Amniotic epithelial cell (primary cell): Measurements from ENCODE around the gene SEC22A.

Experiments
- DNase-seq: peaks from one replicate; pipeline ENCODE4 v3.0.0-alpha.2; 2010; ENCODE audit warnings: low read depth

SEC22A gene

DNA sequence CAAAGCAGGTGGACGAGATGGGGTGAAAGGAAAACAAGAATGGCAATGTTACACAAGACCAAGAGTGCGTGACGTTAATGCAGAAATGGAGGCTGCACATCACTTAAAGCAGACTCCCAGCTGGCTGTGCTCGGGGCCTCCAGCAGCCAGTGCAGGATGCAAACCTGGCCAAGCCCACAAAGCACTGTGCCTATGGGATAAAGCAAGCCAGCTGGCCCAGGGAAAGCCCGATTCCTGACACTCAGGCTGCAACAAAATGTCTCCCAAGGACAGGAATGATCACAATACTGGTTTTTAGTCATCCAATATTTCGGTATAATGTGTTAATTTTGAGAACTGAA lies 86.2 kb downstream of the SEC22A start:
- DNase-seq = no peak

- DNase-seq = no peak
Measured at GRCh38 chr3:123289391-123290106, 87.8 kb downstream of the SEC22A start.

GRCh38 chr3:123290107-123290930 lies 88.6 kb downstream of the SEC22A start:
- no peak for DNase-seq

DNA sequence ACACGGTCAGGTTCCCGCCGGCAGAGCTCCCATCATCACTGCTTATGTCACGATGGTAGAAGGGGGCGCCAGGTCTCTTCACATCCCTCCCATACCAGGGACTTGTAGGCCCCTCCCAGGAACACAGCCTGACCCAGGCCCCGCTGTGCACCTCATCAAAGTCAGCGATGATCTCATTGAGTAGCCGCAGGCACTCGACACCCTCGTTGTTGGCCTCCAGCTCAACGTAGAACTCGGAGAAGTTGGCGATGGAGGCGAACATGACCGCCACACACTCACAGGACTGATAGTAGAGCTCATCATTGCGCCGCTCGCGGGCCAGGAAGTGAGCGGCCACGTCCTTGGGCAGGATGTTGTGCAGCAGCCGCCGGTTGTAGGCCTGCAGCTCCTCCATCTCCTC lies 89.2 kb downstream of the SEC22A start:
- no peak for DNase-seq

GRCh38 chr3:123291404-123291803 lies 89.7 kb downstream of the SEC22A start:
- no peak for DNase-seq

DNA sequence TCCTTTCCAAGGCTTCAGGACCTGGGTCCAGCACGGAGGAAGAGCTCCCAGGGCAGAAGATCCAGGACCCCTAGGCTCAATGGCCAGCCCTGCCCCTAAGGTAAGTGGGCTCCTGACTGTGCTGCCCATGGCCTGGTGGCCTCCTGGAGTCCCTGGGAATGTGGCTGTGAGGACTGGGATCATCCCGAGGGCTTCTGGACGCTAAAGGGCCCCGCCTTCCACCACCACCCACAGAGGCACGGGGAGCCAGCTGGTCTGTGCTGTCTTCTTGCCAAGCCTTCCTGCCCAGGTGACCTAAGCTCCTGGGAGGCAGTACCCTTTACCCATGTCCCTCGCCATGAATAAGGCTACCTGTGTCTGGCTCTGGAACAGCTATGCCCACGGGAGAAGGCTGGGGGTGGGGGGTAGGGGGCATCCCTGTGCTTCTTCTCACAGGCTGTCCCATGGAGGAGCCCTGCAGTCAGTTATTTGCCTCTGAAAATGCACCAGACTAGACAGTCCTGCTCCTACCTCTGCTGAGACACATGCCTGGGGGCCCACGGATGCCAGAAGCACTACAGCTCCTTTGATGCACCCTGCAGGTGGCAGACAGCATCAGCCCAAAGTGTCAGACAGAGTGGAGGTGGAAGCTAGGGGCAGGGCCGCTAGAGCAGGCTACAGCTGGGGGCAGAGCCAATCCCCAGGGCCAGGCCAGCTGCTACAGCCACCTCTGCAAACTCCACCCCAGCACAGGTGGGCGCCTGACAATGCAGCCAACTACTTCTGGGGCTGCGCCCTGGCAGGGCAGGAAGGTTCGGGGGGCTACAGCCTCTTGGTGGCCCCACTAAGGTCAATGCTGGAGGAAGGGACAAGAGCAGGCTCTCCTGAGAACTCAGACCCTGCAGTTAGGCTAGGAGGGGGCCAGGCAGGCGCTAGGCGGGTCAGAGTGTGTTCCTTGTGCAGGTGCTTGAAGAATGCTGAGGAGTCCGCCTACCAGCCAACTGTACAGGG lies 90.9 kb downstream of the SEC22A start:
- DNase-seq = no peak

GRCh38 chr3:123294296-123294938 lies 92.7 kb downstream of the SEC22A start:
- DNase-seq = no peak

DNA sequence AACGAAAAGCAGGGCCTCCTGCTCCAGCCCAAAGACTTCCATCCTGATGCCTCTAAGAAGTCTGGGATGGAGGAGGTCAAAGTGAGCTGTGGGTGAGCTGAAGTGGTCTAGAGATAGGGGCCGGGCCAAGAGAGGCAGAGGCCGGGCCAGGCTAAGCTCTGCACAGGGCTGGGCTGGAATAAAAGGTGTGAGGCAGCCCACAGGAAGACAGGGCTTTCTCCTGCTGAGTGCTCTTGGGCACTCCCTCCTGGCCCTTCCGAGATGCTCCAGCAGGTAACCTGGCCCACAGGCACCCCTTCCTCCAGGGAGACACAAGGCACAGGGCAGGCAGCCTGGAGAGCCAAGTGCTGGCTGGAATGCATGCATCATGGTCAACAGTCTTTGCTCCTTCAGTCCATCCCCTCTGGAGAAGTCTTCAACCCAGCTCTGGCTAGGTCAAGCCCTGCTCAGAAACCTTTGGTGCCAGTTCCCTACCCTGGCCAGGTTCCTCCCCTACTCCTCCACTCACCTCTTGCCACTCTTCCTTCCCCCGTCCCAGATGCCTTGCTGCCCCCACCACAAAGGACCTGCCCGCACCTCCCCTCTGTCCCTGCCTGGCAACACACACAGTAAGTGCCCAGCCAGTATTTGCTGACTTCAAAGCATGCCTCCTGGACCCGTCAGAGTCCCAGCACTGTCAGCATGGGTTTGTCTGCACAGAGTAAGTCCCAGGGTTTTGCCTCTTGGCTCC lies 93.6 kb downstream of the SEC22A start:
- no peak for DNase-seq

DNA sequence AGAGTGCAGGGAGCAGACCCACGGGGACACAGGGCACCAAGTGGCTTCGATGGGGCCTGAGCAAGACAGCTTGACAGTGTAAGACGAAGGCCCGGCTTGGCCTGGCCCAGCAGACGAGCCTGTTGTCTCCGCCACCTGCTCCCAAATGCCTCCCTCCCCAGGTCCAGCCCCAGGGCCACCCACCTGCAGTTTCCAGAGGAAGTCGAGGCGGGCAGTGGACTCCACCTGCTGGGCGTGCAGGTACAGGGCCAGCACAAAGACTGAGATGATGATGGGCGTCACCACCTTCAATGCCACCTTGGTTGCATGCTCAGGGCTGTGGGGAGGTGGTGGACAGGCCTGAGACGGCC lies 94.1 kb downstream of the SEC22A start:
- no peak for DNase-seq

DNA sequence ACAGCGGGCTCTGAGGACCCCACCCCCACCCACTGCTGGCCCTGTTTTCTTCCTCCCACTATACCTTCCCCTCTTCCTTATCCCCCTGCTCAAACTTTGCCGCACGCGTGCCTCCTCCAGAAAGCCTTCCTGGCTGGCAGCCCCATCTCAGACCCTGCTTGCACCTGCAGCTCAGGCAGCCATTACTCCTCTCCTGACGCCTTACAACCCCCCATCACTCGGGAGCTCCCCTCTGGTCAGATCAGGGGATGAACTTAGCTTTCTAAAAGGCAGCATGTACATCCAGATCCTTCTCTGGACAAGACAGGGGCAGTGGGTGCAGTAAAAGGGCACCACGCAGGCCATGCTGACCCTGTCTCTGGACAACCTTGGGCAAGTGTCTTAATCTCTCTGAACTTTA lies 94.5 kb downstream of the SEC22A start:
- no peak for DNase-seq

GRCh38 chr3:123296836-123297626 lies 95.3 kb downstream of the SEC22A start:
- DNase-seq = no peak

DNA sequence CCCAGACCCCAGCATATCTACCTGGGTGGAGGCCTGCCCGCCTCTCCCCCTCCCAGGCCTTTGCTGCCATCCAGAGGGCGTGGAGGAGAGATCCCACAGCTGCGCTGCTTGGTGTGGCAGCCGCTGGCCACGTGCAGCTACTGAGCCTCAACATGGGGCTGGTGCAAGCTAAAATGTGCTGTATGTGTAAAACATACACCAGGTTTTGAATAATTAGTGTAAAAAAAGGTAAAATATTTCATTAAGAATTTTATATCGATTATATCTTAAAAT lies 95.8 kb downstream of the SEC22A start:
- no peak for DNase-seq

- no peak for DNase-seq
Measured at GRCh38 chr3:123298903-123299302, 97.2 kb downstream of the SEC22A start.

GRCh38 chr3:123299581-123299980 lies 97.8 kb downstream of the SEC22A start:
- DNase-seq = no peak

DNA sequence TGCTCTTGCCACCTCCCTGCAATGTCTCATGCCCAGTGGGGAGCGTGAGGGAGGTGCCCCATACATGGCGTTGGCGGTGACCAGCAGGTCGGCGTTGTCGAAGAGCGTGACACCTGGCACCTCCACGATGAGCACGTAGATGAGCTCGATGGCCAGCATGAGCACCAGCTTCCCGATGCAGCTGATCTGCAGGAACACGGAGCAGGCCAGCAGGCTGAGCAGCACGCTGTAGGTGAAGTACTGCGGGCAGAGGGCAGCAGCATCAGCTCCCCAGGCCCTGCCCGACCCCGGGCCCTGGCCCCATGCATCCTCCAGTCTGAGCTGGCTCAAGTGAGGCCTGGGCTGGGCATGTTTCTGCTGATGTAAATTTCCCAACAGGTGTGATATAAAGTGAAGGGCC lies 98.3 kb downstream of the SEC22A start:
- DNase-seq = no peak

GRCh38 chr3:123300583-123300982 lies 98.8 kb downstream of the SEC22A start:
- no peak for DNase-seq

DNA sequence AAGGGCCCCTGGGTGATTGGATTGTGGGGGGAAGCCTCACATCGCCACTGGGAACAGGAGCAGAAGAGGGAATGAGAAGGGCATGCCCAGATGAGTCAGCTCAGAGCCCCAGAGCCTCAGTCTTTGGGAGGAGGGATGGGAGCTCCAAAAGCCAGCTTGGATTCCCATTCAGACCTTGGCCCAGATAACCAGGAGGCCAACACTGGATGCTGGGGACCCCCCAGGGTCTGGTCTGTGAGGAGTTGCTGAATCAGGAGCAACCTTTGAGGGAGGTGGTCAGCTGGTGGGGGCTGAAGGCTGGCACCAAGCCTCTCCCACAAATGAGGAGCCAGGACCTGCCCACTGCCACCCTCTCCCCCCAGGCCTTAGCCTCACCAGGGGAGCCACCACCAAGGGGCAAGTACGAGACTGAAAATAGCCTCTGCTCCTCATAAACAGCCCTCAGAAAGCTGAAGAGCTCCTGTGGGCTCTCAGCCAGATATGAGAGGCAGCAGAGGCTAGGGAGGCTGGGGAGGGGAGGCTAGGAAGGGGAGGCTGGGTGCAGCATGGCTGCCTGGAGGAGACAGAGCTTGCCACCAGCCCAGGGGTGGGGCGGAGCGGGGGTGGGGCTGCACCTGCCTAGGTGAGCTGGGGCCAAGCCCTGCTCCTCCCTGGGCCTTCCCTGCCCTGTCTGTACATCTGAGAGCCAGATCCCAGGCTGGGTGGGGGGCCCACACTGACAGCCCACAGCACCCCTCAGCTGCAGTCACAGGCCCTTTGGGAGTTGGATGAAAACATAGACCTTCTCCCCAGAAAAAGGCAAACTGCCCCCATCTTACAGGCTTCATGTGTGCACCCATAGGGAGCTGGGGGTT lies 99.8 kb downstream of the SEC22A start:
- DNase-seq = no peak

GRCh38 chr3:123302961-123303360 lies 101.2 kb downstream of the SEC22A start:
- no peak for DNase-seq

GRCh38 chr3:123303976-123304560 lies 102.3 kb downstream of the SEC22A start:
- no peak for DNase-seq
